Ovary (tissue), 3 donors: ENCODE results near the gene PES1.

Experiments
- CTCF ChIP-seq, 3 donors: fragments of 450-650 bp in 2 of 3; fragments of 200-600 bp in 1 of 3; IDR thresholded peaks; one replicate each; pipeline versions ENCODE4 v1.5.1 to v1.8.0; 2016 to 2022; ENCODE audit warnings: antibody characterized with exemption in 3 of 3, mild to moderate bottlenecking in 1 of 3
- POLR2A ChIP-seq: fragments of 450-650 bp; IDR thresholded peaks from one replicate; pipeline ENCODE4 v1.6.1; 2017; ENCODE audit warnings: antibody characterized with exemption, mild to moderate bottlenecking, moderate library complexity
- donor health status: DM: no; HTN: no; CAD: no.

- TF ChIP-seq CTCF (IDR thresholded peaks at IDR 0.05), result no peak
- TF ChIP-seq POLR2A, result no peak
These were observed 49.2 kb upstream of the PES1 start for GRCh38 chr22:30640839-30641430.
